Stimulated activated naive CD8-positive, alpha-beta T cell treated with anti-CD3 and anti-CD28 coated beads, Interleukin-15, Interleukin-2, amounts not matched to agents 100 U/mL and 50 U/mL, for 24 hours (primary cell): Measurements from ENCODE around the gene RYK.

Source experiments
- ATAC-seq: fragments of 150-1000 bp; cut with Tn5 transposase; one replicate; pipeline ENCODE4 v1.10.0; 2021
- DNase-seq: peaks from one replicate; pipeline ENCODE4 v3.0.0; 2021

Gene RYK

GRCh38 chr3:134148534-134148933, 102.1 kb downstream of the RYK start:
- no peak for ATAC-seq
- no peak for DNase-seq

DNA sequence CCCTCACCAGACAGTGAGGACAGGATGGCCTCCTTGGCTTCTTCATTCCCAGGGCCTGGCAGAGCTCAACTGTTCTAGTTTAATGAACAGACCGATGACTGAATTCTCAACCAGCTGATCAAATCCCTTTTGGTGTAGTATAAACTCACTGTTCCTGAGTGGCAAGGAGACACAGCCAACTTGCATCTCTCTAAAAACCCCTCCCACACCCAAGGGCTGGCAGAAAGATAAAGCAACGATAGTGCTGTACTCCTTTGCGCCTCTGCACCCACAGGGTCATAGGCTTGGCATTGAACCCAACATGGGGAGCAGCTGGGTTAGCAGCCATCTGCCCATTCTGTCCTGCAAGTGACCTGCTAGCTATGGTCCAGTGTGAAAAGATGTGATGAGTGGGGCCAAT, 103.2 kb downstream of the RYK start:
- no peak for DNase-seq
- ATAC-seq: no peak

GRCh38 chr3:134146666-134147065, 104.0 kb downstream of the RYK start:
- DNase-seq: no peak
- ATAC-seq: no peak

DNA sequence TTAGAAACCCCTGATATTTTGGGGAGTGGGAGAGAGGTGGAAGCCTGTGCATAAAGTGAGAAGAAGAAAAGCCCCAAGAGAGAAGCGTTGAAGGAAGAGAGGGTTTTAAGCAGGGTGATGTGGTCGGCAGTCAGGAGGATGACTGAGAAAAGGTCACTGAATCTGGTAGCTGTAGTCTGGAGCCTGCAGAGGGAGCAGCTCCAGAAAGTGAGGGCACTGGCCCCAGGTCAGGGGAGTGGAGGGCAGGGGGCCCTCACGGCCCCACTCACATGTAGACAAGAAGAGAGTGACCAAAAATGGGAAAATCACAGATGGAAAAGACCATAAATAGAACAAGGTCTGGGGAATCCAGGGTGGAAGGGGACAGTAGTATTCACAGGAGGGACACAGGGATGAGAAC, 105.5 kb downstream of the RYK start:
- DNase-seq (no peak), ATAC-seq (no peak)

GRCh38 chr3:134144694-134145093, 106.0 kb downstream of the RYK start:
- DNase-seq: no peak
- no peak for ATAC-seq

- no peak for DNase-seq
- no peak for ATAC-seq
Measured at GRCh38 chr3:134143828-134144401, 106.7 kb downstream of the RYK start.

DNA sequence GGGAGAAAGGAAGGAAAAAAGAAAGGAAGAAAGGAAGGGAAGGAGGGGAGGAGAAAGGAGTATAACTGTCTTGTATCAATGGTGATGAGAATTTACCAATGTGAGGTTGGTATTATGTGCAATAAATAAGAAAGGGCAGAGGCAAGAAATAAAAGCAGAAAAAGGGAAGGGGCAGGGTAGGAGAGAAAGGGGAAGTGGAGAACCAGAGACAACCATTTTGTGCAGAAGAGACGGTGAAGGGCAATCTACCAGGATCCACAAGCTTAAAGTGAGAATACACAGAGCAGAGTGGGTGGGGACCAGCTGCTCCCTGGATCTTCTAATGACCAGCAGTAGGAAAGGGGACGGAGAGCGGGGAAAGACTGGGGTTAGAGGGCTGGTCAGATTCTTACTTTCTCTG, 114.1 kb downstream of the RYK start:
- ATAC-seq (no peak), DNase-seq (no peak)

GRCh38 chr3:134134698-134135415, 115.8 kb downstream of the RYK start:
- no peak for ATAC-seq

DNA sequence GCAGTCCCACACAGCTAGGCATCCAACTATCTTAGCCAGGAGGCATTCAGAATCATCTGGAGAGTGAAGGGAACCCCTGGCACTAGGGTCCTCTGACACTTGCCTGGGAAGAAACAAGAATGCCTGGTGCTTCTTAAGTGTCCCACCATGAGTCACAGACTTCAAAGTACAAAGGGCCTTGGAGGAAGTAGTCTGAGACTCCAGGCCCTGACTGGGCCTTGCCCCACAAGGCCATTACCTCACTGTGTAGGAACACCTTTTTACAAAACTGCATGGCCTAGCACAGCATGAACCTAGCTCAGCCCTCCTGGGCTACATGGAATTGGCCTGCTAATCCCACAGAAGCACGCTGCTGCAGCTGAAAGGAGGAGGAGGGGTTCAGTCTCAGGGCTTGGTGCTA, 116.4 kb downstream of the RYK start:
- ATAC-seq (no peak), DNase-seq (no peak)

More at GRCh38 chr3:134134698-134135415, 115.8 kb downstream of the RYK start:
- DNase-seq: no peak

DNA sequence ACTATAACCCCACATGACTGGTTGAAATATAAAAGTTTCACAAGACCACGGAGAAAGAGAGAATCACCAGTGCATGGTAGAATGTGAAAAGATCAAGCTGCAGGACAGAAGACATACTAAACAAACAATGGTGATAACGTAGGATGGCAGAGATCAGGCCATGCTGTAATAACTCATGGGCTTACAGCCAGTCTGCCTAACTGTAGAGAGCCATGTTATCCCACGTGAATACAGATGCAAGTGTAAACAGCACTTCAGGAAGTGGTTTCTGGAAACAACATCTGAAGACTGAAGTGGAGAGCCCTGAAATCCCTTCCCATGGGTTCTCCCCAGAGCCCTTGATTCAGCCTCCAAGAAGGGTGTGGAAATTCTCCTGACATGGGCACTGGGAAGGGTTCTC, 117.7 kb downstream of the RYK start:
- ATAC-seq: no peak

DNA sequence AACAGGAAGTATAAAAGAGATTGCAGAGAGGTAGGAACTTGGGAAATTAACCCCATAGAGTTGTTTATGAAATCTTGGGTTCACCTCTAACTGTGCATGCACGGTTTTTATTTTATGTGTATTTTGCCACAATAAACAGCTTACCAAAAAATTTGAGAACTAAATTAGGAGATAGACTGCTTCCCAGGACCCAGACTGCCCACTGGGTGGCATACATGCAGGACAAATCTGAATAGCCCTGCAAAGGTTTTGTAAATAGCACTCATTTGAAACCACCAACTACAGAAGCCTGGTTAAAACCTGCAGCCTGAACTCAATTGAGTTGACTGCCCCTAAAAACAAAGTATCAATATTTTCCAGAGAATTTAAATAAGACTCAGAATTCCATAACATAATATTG, 124.5 kb downstream of the RYK start:
- no peak for ATAC-seq

More for the DNA sequence above, 117.7 kb downstream of the RYK start:
- DNase-seq: no peak

DNA sequence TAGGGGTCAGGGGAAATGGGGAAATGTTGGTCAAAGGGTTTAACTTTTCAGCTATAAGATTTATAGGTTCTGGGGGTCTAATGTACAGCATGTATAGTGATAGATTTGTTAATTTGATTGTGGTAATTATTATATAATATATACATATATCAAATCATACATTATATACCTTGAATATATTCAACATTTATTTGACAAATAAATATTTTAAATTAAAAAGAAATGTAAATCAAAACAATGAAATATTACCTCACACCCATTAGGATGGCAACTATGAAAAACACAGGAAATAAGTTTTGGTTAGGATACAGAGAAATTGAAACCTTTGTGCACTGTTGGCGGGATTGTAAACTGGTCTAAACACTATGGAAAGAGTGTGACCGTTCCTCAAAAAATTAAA, 135.9 kb downstream of the RYK start:
- DNase-seq (no peak), ATAC-seq (no peak)

More for the DNA sequence above, 124.5 kb downstream of the RYK start:
- DNase-seq: no peak

GRCh38 chr3:134111616-134112015, 139.0 kb downstream of the RYK start:
- DNase-seq: no peak

GRCh38 chr3:134110963-134111362, 139.7 kb downstream of the RYK start:
- DNase-seq: no peak
- no peak for ATAC-seq

More at GRCh38 chr3:134111616-134112015, 139.0 kb downstream of the RYK start:
- no peak for ATAC-seq
